Trophoblast cell (in vitro differentiated cells and primary cell): ENCODE measurements around the gene CYB561.

Experiments used
- DNase-seq, 2 donors: peaks; one replicate each; pipeline ENCODE4 v3.0.0-alpha.2; 2016
- H2AFZ ChIP-seq: 2 replicates; pipeline ENCODE4 v1.6.1; 2013; ENCODE audit warnings: low read length, moderate library complexity, mild to moderate bottlenecking; ENCODE audit not compliant: insufficient read depth, poor library complexity
- H2AK5ac ChIP-seq: 2 replicates; pipeline ENCODE4 v1.6.1; 2013; ENCODE audit warnings: mild to moderate bottlenecking, low read length
- H2BK120ac ChIP-seq: 2 replicates; pipeline ENCODE4 v1.6.1; 2013; ENCODE audit warnings: low read length, mild to moderate bottlenecking, moderate library complexity; ENCODE audit not compliant: insufficient read depth, poor library complexity
- H2BK12ac ChIP-seq: 2 replicates; pipeline ENCODE4 v1.6.1; 2013; ENCODE audit warnings: mild to moderate bottlenecking, low read length, moderate library complexity
- H2BK5ac ChIP-seq: 2 replicates; pipeline ENCODE4 v1.6.1; 2013; ENCODE audit warnings: low read length, low read depth, moderate library complexity, mild to moderate bottlenecking; ENCODE audit not compliant: poor library complexity
- H3K14ac ChIP-seq: 2 replicates; pipeline ENCODE4 v1.6.1; 2013; ENCODE audit warnings: mild to moderate bottlenecking, low read length
- H3K18ac ChIP-seq: 2 replicates; pipeline ENCODE4 v1.6.1; 2013; ENCODE audit warnings: mild to moderate bottlenecking, low read length
- H3K23ac ChIP-seq: 2 replicates; pipeline ENCODE4 v1.6.1; 2013; ENCODE audit warnings: low read length
- H3K27ac ChIP-seq: 2 replicates; pipeline ENCODE4 v1.5.1; 2013; ENCODE audit warnings: low read depth, mild to moderate bottlenecking, inconsistent platforms, low read length, moderate library complexity
- H3K27me3 ChIP-seq: 2 replicates; pipeline ENCODE4 v1.6.1; 2013; ENCODE audit warnings: inconsistent platforms, mild to moderate bottlenecking, low read length, moderate library complexity; ENCODE audit not compliant: insufficient read depth
- H3K36me3 ChIP-seq, 2 experiments: 1 replicate in 1 of 2; 2 replicates in 1 of 2; pipeline ENCODE4 v1.6.1; 2013; ENCODE audit warnings: low read length in 2 of 2, mild to moderate bottlenecking in 2 of 2, moderate library complexity in 1 of 2; ENCODE audit not compliant: insufficient read depth in 2 of 2, control insufficient read depth in 1 of 2
- H3K4ac ChIP-seq: 2 replicates; pipeline ENCODE4 v1.6.1; 2013; ENCODE audit warnings: low read depth, mild to moderate bottlenecking, low read length, moderate library complexity
- H3K4me1 ChIP-seq, 2 experiments: 1 replicate in 1 of 2; 2 replicates in 1 of 2; pipeline ENCODE4 v1.6.1; 2013; ENCODE audit warnings: low read length in 2 of 2, mild to moderate bottlenecking in 2 of 2, moderate library complexity in 1 of 2; ENCODE audit not compliant: insufficient read depth in 2 of 2, control insufficient read depth in 1 of 2
- H3K4me2 ChIP-seq: 2 replicates; pipeline ENCODE4 v1.6.1; 2013; ENCODE audit warnings: inconsistent platforms, mild to moderate bottlenecking, low read length, moderate library complexity
- H3K4me3 ChIP-seq: 2 replicates; pipeline ENCODE4 v1.5.1; 2013; ENCODE audit warnings: mild to moderate bottlenecking, low read depth, low read length, inconsistent platforms
- H3K79me1 ChIP-seq: one replicate; pipeline ENCODE4 v1.6.1; 2013; ENCODE audit warnings: low read length
- H3K79me2 ChIP-seq: 2 replicates; pipeline ENCODE4 v1.6.1; 2013; ENCODE audit warnings: low read length, mild to moderate bottlenecking; ENCODE audit not compliant: control insufficient read depth, insufficient read depth, poor library complexity
- H3K9ac ChIP-seq: 2 replicates; pipeline ENCODE4 v1.6.1; 2013; ENCODE audit warnings: mild to moderate bottlenecking, low read length
- H3K9me3 ChIP-seq: 2 replicates; pipeline ENCODE4 v1.6.1; 2013; ENCODE audit warnings: low read depth, mild to moderate bottlenecking, control low read depth, inconsistent platforms, low read length; ENCODE audit not compliant: insufficient read depth
- H4K12ac ChIP-seq: 2 replicates; pipeline ENCODE4 v1.6.1; 2013; ENCODE audit warnings: low read depth, mild to moderate bottlenecking, low read length, moderate library complexity
- H4K8ac ChIP-seq: 2 replicates; pipeline ENCODE4 v1.6.1; 2013; ENCODE audit warnings: low read depth, mild to moderate bottlenecking, low read length, moderate library complexity
- H4K91ac ChIP-seq: one replicate; pipeline ENCODE4 v1.6.1; 2013; ENCODE audit warnings: low read depth, mild to moderate bottlenecking, low read length, moderate library complexity
- WGBS: extraction: QIAGEN DNeasy Blood & Tissue Kit; methylation state at CpG from one replicate; pipeline ENCODE4 v1.1.7; 2013; ENCODE audit warnings: missing lambda C conversion rate; ENCODE audit not compliant: insufficient read length, insufficient coverage; ENCODE audit errors: extremely low coverage; 5-methylcytosine and 5-hydroxymethylcytosine counted together

CYB561 gene

GRCh38 chr17:63464691-63465236, 18.7 kb upstream of the CYB561 start:
- Histone ChIP-seq H3K4ac (no peak overlapping the region), H2BK12ac (no peak overlapping the region), H2AK5ac (no peak overlapping the region), H4K8ac (no peak overlapping the region), H3K79me2 (no peaks in the 10 kb centered on the region), H4K91ac (no peak overlapping the region), H2AFZ (no peak overlapping the region), H3K14ac (no peak overlapping the region), H3K4me3 (no peak overlapping the region), H3K36me3 (no peaks in the 10 kb centered on the region), H3K79me1 (no peaks in the 10 kb centered on the region), H2BK5ac (no peak overlapping the region), H4K12ac (no peak overlapping the region), H3K4me1 (no peaks in the 10 kb centered on the region), H3K23ac (peak overlapping the region; percentile 58), H3K27me3 (no peaks in the 10 kb centered on the region), H2BK120ac (no peak overlapping the region), H3K9me3 (peaks cover 2% of the 10 kb centered on the region), H3K4me2 (no peak overlapping the region), H3K27ac (no peak overlapping the region), H3K9ac (no peak overlapping the region), H3K18ac (no peak overlapping the region)
- no CpG with 5 or more reads among the region's 4 CpGs for WGBS
- DNase-seq, result no peak

- Histone ChIP-seq H3K27me3 (no peaks in the 10 kb centered on the region), H3K4me3 (no peak overlapping the region), H3K23ac (no peak overlapping the region), H3K27ac (no peak overlapping the region), H3K36me3 (no peaks in the 10 kb centered on the region), H3K14ac (no peak overlapping the region), H3K18ac (no peak overlapping the region), H2BK5ac (no peak overlapping the region), H3K4me1 (no peaks in the 10 kb centered on the region), H3K79me2 (no peaks in the 10 kb centered on the region), H2AFZ (no peak overlapping the region), H2BK120ac (no peak overlapping the region), H3K9ac (no peak overlapping the region), H4K91ac (no peak overlapping the region), H4K12ac (no peak overlapping the region), H3K9me3 (peaks cover 2% of the 10 kb centered on the region), H3K4me2 (no peak overlapping the region), H2BK12ac (no peak overlapping the region), H4K8ac (no peak overlapping the region), H3K4ac (no peak overlapping the region), H2AK5ac (no peak overlapping the region), H3K79me1 (no peaks in the 10 kb centered on the region)
- WGBS, result no CpG with 5 or more reads among the region's 3 CpGs
- no peak for DNase-seq
These were observed 17.7 kb upstream of the CYB561 start for GRCh38 chr17:63463771-63464170.

GRCh38 chr17:63460018-63460417, 13.9 kb upstream of the CYB561 start:
- no peaks in the 10 kb centered on the region for H3K79me1 ChIP-seq
- no peak overlapping the region for H2BK5ac ChIP-seq
- no CpG with 5 or more reads among the region's 9 CpGs for WGBS

DNA sequence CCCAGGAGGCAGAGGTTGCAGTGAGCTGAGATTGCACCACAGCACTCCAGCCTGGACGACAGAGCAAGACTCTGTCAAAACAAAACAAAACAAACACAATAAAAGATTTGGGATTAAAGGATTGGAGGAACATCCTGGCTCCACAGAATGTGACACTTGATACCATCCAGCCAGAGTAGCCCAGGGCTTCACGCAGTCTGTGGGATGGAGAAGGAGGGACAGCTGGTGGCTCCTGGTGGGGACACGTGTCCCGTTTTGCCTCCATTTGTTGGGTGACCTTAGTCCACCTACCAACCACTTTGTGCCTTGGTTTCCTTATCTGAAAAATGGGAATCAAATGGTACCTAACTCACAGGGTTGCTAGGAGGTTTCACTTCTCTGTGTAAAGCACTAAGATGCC, 12.4 kb upstream of the CYB561 start:
- Histone ChIP-seq H3K36me3 (no peaks in the 10 kb centered on the region), H2BK12ac (no peak overlapping the region), H3K14ac (no peak overlapping the region), H2AK5ac (no peak overlapping the region), H3K79me2 (no peaks in the 10 kb centered on the region), H3K4me1 (peaks cover 0 to 2% of the 10 kb centered on the region in 2 experiments), H4K8ac (no peak overlapping the region), H3K79me1 (no peaks in the 10 kb centered on the region), H3K4me2 (no peak overlapping the region), H3K4me3 (no peak overlapping the region), H2BK5ac (no peak overlapping the region), H3K9ac (no peak overlapping the region), H4K12ac (no peak overlapping the region), H2AFZ (no peak overlapping the region), H3K18ac (no peak overlapping the region), H3K9me3 (no peaks in the 10 kb centered on the region), H4K91ac (no peak overlapping the region), H3K27ac (no peak overlapping the region), H3K27me3 (no peaks in the 10 kb centered on the region), H3K23ac (no peak overlapping the region), H3K4ac (no peak overlapping the region), H2BK120ac (no peak overlapping the region)
- no CpG with 5 or more reads among the region's 4 CpGs for WGBS
- DNase-seq, result no peak

More at GRCh38 chr17:63460018-63460417, 13.9 kb upstream of the CYB561 start:
- H3K27me3 ChIP-seq, result no peaks in the 10 kb centered on the region
- H3K14ac ChIP-seq, result no peak overlapping the region
- H3K23ac ChIP-seq, result no peak overlapping the region
- H3K4me3 ChIP-seq, result no peak overlapping the region
- H2AK5ac ChIP-seq, result no peak overlapping the region
- no peak overlapping the region for H3K4me2 ChIP-seq
- no peaks in the 10 kb centered on the region for H3K79me2 ChIP-seq
- no peaks in the 10 kb centered on the region for H3K36me3 ChIP-seq
- H2AFZ ChIP-seq, result no peak overlapping the region
- H2BK120ac ChIP-seq, result no peak overlapping the region
- H4K91ac ChIP-seq, result no peak overlapping the region
- no peak overlapping the region for H4K8ac ChIP-seq
- H4K12ac ChIP-seq, result no peak overlapping the region
- no peak for DNase-seq
- H2BK12ac ChIP-seq, result no peak overlapping the region
- H3K27ac ChIP-seq, result no peak overlapping the region
- no peaks in the 10 kb centered on the region for H3K9me3 ChIP-seq
- H3K9ac ChIP-seq, result no peak overlapping the region
- no peak overlapping the region for H3K18ac ChIP-seq
- H3K4me1 ChIP-seq, result no peaks in the 10 kb centered on the region
- no peak overlapping the region for H3K4ac ChIP-seq
